HG03139 (cell line): Measurements from ENCODE around the gene BACH2.
"Not testable (repeated sequence)": the region's sequence is repeated elsewhere in the genome, so short reads cannot be mapped to it uniquely, and the experiment has no call there.

Source experiments
- ATAC-seq: cut with Tn5 transposase; IDR thresholded peaks from one replicate; pipeline ENCODE4 v1.9.1; 2021; ENCODE audit not compliant: unreplicated experiment

BACH2 gene

GRCh38 chr6:89925826-89926225, 370.8 kb downstream of the BACH2 start:
- no peak for ATAC-seq

- no peak for ATAC-seq
Measured at GRCh38 chr6:89924231-89924630, 372.4 kb downstream of the BACH2 start.

- no peak for ATAC-seq
Measured at GRCh38 chr6:89921691-89922090, 375.0 kb downstream of the BACH2 start.

GRCh38 chr6:89921197-89921596, 375.4 kb downstream of the BACH2 start:
- no peak for ATAC-seq

GRCh38 chr6:89917801-89918366, 378.8 kb downstream of the BACH2 start:
- ATAC-seq, result no peak

- ATAC-seq, result no peak
Measured at GRCh38 chr6:89917216-89917615, 379.4 kb downstream of the BACH2 start.

GRCh38 chr6:89916136-89916920, 380.3 kb downstream of the BACH2 start:
- no peak for ATAC-seq

- no peak for ATAC-seq
Measured at GRCh38 chr6:89910902-89911240, 385.8 kb downstream of the BACH2 start.

GRCh38 chr6:89910001-89910901, 386.4 kb downstream of the BACH2 start:
- ATAC-seq, result not testable (repeated sequence)

- ATAC-seq, result no peak
Measured at GRCh38 chr6:89895276-89895874, 401.3 kb downstream of the BACH2 start.

GRCh38 chr6:89894169-89894568, 402.5 kb downstream of the BACH2 start, which contains the start of gene GJA10:
TSS of gene GJA10 (plus strand) at chr6:89894469. CDS start at chr6:89894469, 0 bp downstream.
- ATAC-seq, result no peak

- ATAC-seq, result not testable (repeated sequence)
Measured at GRCh38 chr6:89892577-89892976, 404.1 kb downstream of the BACH2 start.

- ATAC-seq, result not testable (repeated sequence)
Measured at GRCh38 chr6:89890845-89891528, 405.7 kb downstream of the BACH2 start.

GRCh38 chr6:89888871-89889270, 407.8 kb downstream of the BACH2 start:
- no peak for ATAC-seq

GRCh38 chr6:89888138-89888514, 408.5 kb downstream of the BACH2 start:
- no peak for ATAC-seq

GRCh38 chr6:89887452-89888137, 409.0 kb downstream of the BACH2 start:
- no peak for ATAC-seq

GRCh38 chr6:89886378-89887120, 410.1 kb downstream of the BACH2 start:
- no peak for ATAC-seq
